ENCODE data around the gene COL6A1. TPM values are rescaled to one million over a fixed set of nuclear protein-coding genes. Genes with fewer than 3 reads are reported as not detected.
A peak's percentile ranks its signal among the peaks of the same experiment; 100 is the strongest.

COL6A1 gene
- total and polyA plus RNA-seq, 2 of the 4 experiments (the other 2 are of a cell fraction) = 173 to 1,578 TPM

DNA sequence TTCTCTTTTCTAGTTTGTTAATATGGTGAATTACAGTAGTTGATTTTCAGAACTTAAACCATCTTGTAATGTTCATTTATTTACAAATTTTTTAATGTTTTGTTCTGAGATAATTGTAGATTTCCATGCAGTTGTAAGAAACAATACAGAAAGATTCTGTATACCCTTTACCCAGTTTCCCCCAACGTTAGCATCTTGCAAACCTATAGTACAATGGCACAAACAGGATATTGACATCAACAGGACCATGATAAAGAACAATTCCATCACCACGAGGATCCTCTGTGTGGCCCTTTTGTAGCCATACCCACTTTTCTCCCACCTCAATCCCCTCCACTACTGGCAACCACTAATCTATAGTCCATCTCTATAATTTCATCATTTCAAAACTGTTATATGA lies 33.3 kb downstream of the COL6A1 start:
- Histone ChIP-seq H3K18ac (ENCODE audit: low read depth, low read length) (no peak overlapping the region), H4K20me1 (ENCODE audit: insufficient read depth, low read length) (no peaks in the 10 kb centered on the region), H3K23ac (ENCODE audit: low read depth, low read length) (0 out of 2 replicates have a peak overlapping the region, but pooled peaks have one; percentile 11), H2AK5ac (ENCODE audit: low read depth, low read length) (no peak overlapping the region), H2BK5ac (ENCODE audit: low read depth, low read length, poor library complexity, severe bottlenecking) (no peak overlapping the region), H4K5ac (ENCODE audit: low read depth, low read length) (no peak overlapping the region), H3K79me1 (ENCODE audit: low read depth in 1 of 2, low read length in 2 of 2) (no peaks in the 10 kb centered on the region), H4K8ac (ENCODE audit: low read depth in 2 of 2, low read length in 2 of 2) (no peak overlapping the region), H3K27ac (ENCODE audit: insufficient read depth, low read length) (no peak overlapping the region), H2AFZ (replicated peaks; ENCODE audit: low read length, poor library complexity) (no peak overlapping the region), H3K36me3 (ENCODE audit: control insufficient read depth, insufficient read depth, low read length) (no peaks in the 10 kb centered on the region), H3K14ac (replicated peaks; ENCODE audit: low read depth, low read length) (no peak overlapping the region), H3K9me1 (ENCODE audit: insufficient read depth, low read length) (no peaks in the 10 kb centered on the region), H4K91ac (ENCODE audit: insufficient read depth, low read depth, low read length) (no peak overlapping the region), H2BK15ac (ENCODE audit: low read depth, low read length) (no peak overlapping the region), H2BK120ac (ENCODE audit: low read depth, low read length) (no peak overlapping the region), H3K4me1 (ENCODE audit: control insufficient read depth, insufficient read depth, low read length) (no peaks in the 10 kb centered on the region), H2BK20ac (ENCODE audit: low read depth, low read length) (no peak overlapping the region), H3K4me3 (ENCODE audit: insufficient read depth, low read depth, low read length) (no peak overlapping the region), H3K27me3 (ENCODE audit: control insufficient read depth, insufficient read depth, low read length) (no peaks in the 10 kb centered on the region; the same call in 1 of the 2 replicates), H3K9me3 (ENCODE audit: control insufficient read depth, insufficient read depth, low read length) (no peaks in the 10 kb centered on the region), H2AK9ac (replicated peaks; ENCODE audit: low read depth, low read length, poor library complexity) (no peak overlapping the region), H3K9ac (ENCODE audit: low read depth, low read length) (no peak overlapping the region), H3K4ac (ENCODE audit: low read depth, low read length) (no peak overlapping the region), H3K56ac (ENCODE audit: extremely low read depth, insufficient read depth, low read length) (no peak overlapping the region), H3K4me2 (ENCODE audit: low read depth, low read length) (no peak overlapping the region)
- dilution Hi-C loops (cut with HindIII; ENCODE audit: low sequenced_read_pairs, unreplicated experiment) = no loop called here
- ATAC-seq (ENCODE audit: low read depth) (no peak), DNase-seq (no peak)
- no TSS peak for BruUV-seq (replicated peaks)
- ChIA-PET CTCF (no interaction called here), POLR2A (ENCODE audit: unreplicated experiment) (no interaction called here)
- intact Hi-C loops (cut with micrococcal nuclease) = no loop called here
- 0% methylated on average over 1 of the region's 2 CpGs; no CpG with 5 or more reads in 1 of the 2 experiments for WGBS, 2 experiments (ENCODE audit: extremely low coverage in 2 of 2, insufficient read length in 1 of 2)
- in situ Hi-C loops (cut with MboI; ENCODE audit: low sequenced_read_pairs) = no loop called here
- TF ChIP-seq CEBPB (IDR thresholded peaks at IDR 0.05; ENCODE audit: low read depth, low read length) = no peak
- no peak for TF ChIP-seq MAZ (IDR thresholded peaks at IDR 0.05; ENCODE audit: borderline replicate concordance, low read depth, low read length)
- no peak for TF ChIP-seq RFX5 (IDR thresholded peaks at IDR 0.05; ENCODE audit: low read depth, low read length)
- TF ChIP-seq NFE2L2 (IDR thresholded peaks at IDR 0.05; ENCODE audit: low read depth, low read length) = no peak
- TF ChIP-seq POLR2A (IDR thresholded peaks at IDR 0.05; ENCODE audit: low read depth, low read length) = no peak
- no peak for TF ChIP-seq FOS (IDR thresholded peaks at IDR 0.05; ENCODE audit: low read depth, low read length)
- no peak for TF ChIP-seq CHD1 (IDR thresholded peaks at IDR 0.05; ENCODE audit: low read depth, low read length)
- no peak for TF ChIP-seq BHLHE40 (IDR thresholded peaks at IDR 0.05; ENCODE audit: low read depth, low read length)
- TF ChIP-seq, protein P1, sequence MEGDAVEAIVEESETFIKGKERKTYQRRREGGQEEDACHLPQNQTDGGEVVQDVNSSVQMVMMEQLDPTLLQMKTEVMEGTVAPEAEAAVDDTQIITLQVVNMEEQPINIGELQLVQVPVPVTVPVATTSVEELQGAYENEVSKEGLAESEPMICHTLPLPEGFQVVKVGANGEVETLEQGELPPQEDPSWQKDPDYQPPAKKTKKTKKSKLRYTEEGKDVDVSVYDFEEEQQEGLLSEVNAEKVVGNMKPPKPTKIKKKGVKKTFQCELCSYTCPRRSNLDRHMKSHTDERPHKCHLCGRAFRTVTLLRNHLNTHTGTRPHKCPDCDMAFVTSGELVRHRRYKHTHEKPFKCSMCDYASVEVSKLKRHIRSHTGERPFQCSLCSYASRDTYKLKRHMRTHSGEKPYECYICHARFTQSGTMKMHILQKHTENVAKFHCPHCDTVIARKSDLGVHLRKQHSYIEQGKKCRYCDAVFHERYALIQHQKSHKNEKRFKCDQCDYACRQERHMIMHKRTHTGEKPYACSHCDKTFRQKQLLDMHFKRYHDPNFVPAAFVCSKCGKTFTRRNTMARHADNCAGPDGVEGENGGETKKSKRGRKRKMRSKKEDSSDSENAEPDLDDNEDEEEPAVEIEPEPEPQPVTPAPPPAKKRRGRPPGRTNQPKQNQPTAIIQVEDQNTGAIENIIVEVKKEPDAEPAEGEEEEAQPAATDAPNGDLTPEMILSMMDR (conservative IDR thresholded peaks at IDR 0.05; ENCODE audit: low read depth, low read length) = no peak
- TF ChIP-seq, protein P2, sequence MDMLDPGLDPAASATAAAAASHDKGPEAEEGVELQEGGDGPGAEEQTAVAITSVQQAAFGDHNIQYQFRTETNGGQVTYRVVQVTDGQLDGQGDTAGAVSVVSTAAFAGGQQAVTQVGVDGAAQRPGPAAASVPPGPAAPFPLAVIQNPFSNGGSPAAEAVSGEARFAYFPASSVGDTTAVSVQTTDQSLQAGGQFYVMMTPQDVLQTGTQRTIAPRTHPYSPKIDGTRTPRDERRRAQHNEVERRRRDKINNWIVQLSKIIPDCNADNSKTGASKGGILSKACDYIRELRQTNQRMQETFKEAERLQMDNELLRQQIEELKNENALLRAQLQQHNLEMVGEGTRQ (IDR thresholded peaks at IDR 0.05; ENCODE audit: low read depth, low read length) = no peak
- TF ChIP-seq, protein P3, sequence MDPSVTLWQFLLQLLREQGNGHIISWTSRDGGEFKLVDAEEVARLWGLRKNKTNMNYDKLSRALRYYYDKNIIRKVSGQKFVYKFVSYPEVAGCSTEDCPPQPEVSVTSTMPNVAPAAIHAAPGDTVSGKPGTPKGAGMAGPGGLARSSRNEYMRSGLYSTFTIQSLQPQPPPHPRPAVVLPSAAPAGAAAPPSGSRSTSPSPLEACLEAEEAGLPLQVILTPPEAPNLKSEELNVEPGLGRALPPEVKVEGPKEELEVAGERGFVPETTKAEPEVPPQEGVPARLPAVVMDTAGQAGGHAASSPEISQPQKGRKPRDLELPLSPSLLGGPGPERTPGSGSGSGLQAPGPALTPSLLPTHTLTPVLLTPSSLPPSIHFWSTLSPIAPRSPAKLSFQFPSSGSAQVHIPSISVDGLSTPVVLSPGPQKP (IDR thresholded peaks at IDR 0.05; ENCODE audit: borderline replicate concordance, low read depth, low read length) = no peak
- no peak for TF ChIP-seq RAD21 (IDR thresholded peaks at IDR 0.05; ENCODE audit: low read length)

Measured in IMR-90 (cell line).